Nephron progenitor cell (in vitro differentiated cells): ENCODE results near the gene GRB2.

ENCODE experiments used
- DNase-seq: peaks from one replicate; pipeline ENCODE4 v3.0.0; 2021
- H3K27ac Mint-ChIP-seq: 2 replicates; pipeline ENCODE4 v1.8.0; 2021; ENCODE audit warnings: mild to moderate bottlenecking, moderate library complexity, mixed read lengths
- H3K27me3 Mint-ChIP-seq: 2 replicates; pipeline ENCODE4 v1.8.0; 2021; ENCODE audit warnings: mild to moderate bottlenecking, low read depth, mixed read lengths; ENCODE audit not compliant: poor library complexity
- H3K36me3 Mint-ChIP-seq: 2 replicates; pipeline ENCODE4 v1.8.0; 2021; ENCODE audit warnings: low read depth, mixed read lengths
- H3K4me1 Mint-ChIP-seq: 2 replicates; pipeline ENCODE4 v1.8.0; 2021; ENCODE audit warnings: mixed read lengths
- H3K4me3 Mint-ChIP-seq: 2 replicates; pipeline ENCODE4 v1.8.0; 2021; ENCODE audit warnings: mild to moderate bottlenecking, moderate library complexity, mixed read lengths
- H3K9me3 Mint-ChIP-seq: 2 replicates; pipeline ENCODE4 v1.8.0; 2021; ENCODE audit warnings: mild to moderate bottlenecking, moderate library complexity, mixed read lengths
- CTCF ChIP-seq: fragments of 200-600 bp; sonication (generic); IDR thresholded peaks from 2 replicates; pipeline ENCODE4 v1.5.0; 2021; ENCODE audit warnings: antibody characterized with exemption

GRB2 gene

GRCh38 chr17:75394332-75394918, 11.1 kb downstream of the GRB2 start:
- Mint-ChIP-seq H3K27me3 (no peaks in the 10 kb centered on the region), H3K4me1 (peaks cover 59% of the 10 kb centered on the region), H3K9me3 (no peaks in the 10 kb centered on the region)

DNA sequence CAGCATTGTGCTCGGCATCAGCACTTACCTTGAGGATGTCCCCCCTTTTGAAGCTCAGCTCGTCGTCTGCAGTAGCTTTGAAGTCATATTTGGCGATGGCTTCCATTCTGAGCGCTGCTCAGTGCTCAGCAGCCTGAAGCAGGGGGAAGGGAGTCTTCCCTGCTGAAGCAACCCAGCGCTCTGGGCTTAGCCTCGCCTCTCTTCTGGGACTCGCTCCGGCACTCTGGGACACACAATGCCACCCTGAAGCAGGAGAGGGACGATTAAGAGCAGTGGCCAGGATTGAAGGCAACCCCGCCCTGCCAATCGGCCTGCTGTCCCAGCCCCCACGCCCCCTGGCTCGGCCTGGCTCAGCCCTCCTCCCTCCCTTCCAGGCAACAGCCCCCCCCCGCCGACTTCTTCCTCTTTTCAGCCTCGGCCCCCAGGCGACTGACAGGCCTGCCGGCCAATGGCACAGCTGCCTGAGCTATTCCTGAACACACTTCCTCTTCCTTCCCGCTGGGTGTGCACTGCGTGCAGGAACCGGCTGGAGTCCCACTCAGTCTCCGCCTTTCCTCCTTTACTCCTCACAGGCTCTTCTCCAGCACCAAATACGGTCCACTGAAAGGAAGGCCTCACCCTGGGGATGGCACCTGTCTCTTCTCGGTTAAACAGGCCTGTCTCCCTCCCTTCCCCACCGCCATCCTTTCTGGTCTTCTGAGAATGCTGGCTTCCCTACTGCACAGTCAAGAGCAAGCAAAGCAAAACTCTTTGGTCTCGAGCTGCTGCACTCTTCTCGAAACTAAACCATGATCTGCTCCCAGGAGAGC, 11.8 kb downstream of the GRB2 start:
- TF ChIP-seq CTCF = no peak
- H3K27me3 Mint-ChIP-seq = peaks cover 4% of the 10 kb centered on the region
- peak overlapping the region; percentile 99 for H3K27ac Mint-ChIP-seq
- peak overlapping the region; percentile 96 for H3K4me3 Mint-ChIP-seq
- H3K36me3 Mint-ChIP-seq = peaks cover 21% of the 10 kb centered on the region
- H3K4me1 Mint-ChIP-seq = peaks cover 66% of the 10 kb centered on the region
- peak; percentile 99 for DNase-seq
- no peaks in the 10 kb centered on the region for H3K9me3 Mint-ChIP-seq

More at GRCh38 chr17:75394332-75394918, 11.1 kb downstream of the GRB2 start:
- peak overlapping the region; percentile 96 for H3K4me3 Mint-ChIP-seq
- no peak for TF ChIP-seq CTCF
- peaks cover 15% of the 10 kb centered on the region for H3K36me3 Mint-ChIP-seq
- no peak for DNase-seq
- peak overlapping the region; percentile 99 for H3K27ac Mint-ChIP-seq

GRCh38 chr17:75392559-75392958, 12.9 kb downstream of the GRB2 start:
- no peaks in the 10 kb centered on the region for H3K9me3 Mint-ChIP-seq
- DNase-seq = no peak
- peaks cover 70% of the 10 kb centered on the region for H3K4me1 Mint-ChIP-seq
- TF ChIP-seq CTCF = no peak
- peak overlapping the region; percentile 96 for H3K4me3 Mint-ChIP-seq
- peaks cover 27% of the 10 kb centered on the region for H3K36me3 Mint-ChIP-seq
- H3K27ac Mint-ChIP-seq = peak overlapping the region; percentile 4
- H3K27me3 Mint-ChIP-seq = peaks cover 4% of the 10 kb centered on the region

DNA sequence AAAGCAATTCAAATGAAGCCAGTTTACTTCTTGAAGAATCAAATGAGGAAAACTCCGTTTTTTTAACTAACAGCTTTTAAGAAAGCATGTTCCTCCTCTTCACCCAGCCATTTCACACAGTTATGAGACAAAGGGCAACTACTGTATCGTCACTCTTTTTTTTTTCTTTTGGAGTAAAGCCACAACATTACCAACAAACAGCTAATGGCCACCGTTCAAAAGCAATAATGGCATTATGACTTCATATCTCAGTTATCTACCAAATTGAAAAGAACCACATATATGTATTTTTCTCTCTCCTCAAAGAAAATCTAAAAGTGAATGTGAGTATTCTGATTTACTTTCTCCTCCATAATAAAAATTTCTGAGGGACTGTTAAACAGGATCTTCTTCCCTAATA, 14.5 kb downstream of the GRB2 start:
- DNase-seq = no peak
- Mint-ChIP-seq H3K9me3 (no peaks in the 10 kb centered on the region), H3K4me1 (peaks cover 64% of the 10 kb centered on the region), H3K27me3 (peaks cover 4% of the 10 kb centered on the region), H3K4me3 (peak overlapping the region; percentile 19), H3K27ac (no peak overlapping the region), H3K36me3 (peaks cover 34% of the 10 kb centered on the region)
- no peak for TF ChIP-seq CTCF

DNA sequence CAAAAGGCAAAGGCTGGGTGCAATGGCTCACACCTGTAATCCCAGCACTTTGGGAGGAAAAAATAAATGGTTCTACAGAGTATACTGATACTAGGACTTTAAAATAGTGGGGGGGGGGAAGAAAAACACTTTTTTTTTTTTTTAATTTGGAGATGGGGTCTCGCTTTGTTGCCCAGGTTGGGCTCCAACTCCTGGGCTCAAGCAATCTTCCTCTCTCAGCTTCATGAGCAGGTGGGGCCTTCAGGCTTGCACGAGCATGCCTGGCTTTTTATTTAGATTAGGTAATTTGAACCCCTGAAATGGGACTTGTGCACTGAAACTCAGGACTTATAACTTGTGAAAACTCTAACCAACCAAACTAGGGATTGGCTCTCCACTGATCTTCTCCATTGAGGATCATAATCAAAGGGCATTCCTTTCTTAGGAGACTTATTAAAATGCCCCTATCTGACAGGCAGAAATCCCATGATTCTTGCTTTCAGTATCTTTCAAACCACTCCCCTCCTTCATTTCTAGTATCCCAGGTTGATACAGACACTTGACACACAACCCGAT, 16.9 kb downstream of the GRB2 start:
- H3K36me3 Mint-ChIP-seq = peaks cover 39% of the 10 kb centered on the region
- DNase-seq = no peak
- TF ChIP-seq CTCF = no peak
- H3K4me1 Mint-ChIP-seq = peaks cover 45% of the 10 kb centered on the region
- no peak overlapping the region for H3K4me3 Mint-ChIP-seq
- peaks cover 4% of the 10 kb centered on the region for H3K27me3 Mint-ChIP-seq
- H3K9me3 Mint-ChIP-seq = no peaks in the 10 kb centered on the region
- H3K27ac Mint-ChIP-seq = peak overlapping the region; percentile 58
